HG03159 (cell line): Measurements from ENCODE around the gene DUSP2.

ENCODE experiments used
- ATAC-seq: cut with Tn5 transposase; IDR thresholded peaks from one replicate; pipeline ENCODE4 v1.9.1; 2021; ENCODE audit warnings: mild to moderate bottlenecking, moderate library complexity; ENCODE audit not compliant: unreplicated experiment

Gene DUSP2

DNA sequence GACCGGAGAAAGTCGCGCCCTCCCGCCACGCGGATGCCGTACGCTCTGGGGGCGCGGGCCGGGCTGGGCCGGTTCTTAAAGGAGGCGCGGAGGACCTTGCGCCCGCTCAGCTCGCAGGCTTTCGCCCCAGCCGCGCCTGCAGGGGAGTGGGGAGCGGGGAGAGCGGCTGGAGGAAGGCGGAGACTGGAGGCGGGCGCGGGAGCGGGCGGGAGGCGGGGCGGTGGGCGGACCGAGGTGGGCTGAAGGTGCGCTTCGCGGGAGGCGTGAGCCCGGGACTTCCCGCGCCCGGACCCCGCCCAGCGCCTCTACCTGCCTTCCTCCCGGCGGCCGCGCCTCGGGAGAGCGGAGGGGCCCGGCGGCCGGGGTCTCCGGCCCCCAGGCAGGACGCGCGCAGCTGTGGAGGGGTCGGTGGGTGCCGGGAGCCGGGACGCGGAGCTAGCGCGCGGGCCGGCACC is 28.8 kb downstream of the DUSP2 start, which contains the start of gene ADRA2B:
TSS of gene ADRA2B (minus strand) at position 148 of the 455 bp plus-strand sequence. CDS start 422 bp downstream, outside the sequence.
- ATAC-seq, result peak; percentile 42

DNA sequence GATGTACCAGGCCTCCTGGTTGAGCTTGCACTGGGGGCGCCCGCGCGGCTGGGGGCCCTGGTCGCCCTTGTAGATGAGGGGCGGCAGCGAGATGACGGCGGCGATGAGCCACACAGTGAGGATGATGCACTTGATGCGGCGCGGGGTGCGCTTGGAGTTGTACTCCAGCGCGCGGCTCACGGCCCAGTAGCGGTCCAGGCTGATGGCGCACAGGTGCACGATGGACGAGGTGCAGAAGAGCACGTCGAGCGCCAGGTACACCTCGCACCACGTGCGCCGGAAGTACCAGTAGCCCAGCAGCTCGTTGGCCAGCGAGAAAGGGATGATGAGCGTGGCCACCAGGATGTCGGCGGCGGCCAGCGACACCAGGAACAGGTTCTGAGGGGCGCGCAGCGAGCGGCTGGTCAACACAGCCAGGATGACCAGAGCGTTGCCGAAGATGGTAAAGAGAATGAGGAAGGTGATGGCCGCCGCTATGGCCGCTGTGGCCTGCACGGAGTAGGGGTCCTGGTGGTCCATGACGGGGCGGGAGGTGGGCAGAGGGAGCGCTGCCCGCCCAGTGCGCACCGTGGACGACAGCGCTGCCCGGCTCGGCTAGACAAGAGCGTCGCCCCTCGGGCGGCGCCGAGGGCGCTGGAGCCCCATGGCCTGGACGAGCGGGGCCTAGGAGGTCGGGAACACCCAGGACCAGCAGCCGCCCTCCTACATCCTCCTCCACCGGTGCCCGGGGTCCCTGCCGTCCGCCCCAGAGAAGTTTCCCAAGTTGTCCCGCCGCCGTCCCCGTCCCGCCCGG is 29.4 kb downstream of the DUSP2 start:
- no peak for ATAC-seq

DNA sequence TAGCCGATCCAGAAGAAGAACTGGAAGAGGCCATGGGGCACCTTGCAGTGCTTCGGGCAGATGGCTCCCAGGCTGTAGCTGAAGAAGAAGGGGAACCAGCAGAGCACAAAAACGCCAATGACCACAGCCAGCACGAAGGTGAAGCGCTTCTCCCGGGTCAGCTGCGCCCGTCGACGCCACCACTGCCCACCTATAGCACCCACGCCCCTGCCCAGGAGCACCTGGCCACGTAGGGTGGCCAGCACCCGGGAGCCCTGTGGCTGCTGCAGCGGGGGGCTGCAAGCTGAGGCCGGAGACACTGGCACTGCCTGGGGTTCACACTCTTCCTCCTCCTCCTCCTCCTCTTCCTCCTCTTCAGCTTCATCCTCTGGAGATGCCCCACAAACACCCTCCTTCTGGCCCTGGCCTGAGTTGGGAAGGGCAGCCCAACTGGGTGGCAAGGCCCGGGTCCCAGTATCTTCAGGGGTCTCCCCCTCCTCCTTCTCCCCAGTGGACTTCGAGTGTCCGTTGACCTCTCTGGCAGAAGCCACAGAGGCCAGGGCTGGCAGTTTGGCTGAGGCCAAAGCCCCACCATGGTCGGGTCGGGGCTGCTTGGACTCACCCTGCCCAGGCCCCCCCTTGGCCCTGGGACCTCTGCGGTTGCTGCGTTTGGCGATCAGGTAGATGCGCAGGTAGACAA is 30.2 kb downstream of the DUSP2 start:
- no peak for ATAC-seq

DNA sequence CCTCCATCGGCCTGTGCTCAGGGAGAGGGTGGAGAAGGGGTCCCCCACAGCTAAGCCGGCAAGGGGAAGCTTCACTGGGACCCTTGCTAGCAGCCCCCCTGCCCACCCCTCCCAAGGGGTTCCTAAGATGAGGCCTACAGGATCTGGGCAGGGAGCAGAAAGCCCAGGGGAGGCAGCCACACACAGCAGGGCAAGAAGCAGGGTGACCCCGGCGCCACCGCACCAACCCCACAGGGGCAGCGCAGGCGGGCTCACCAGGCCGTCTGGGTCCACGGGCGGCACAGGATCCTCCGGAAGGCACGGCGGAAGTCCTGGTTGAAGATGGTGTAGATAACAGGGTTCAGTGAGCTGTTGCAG is 30.7 kb downstream of the DUSP2 start:
- no peak for ATAC-seq

DNA sequence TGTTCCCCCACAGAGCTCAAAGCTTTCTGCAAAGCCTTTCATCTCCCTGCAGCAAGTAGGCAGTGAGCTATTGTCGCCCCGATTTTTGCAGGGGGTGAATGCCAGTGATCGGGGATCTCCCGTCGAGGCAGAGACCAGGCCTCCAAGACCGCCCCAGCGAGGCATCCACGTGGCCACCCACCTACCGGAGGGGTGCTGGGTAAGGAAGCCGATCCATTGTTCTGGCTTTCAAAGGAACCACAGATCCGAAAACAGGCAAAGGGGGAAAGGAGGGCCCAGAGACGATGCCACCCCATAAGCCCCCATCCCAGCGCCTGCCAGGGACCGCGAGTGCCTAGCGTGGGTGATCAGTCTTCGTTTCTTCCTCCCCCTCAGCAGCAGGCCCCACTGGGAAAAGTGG is 31.3 kb downstream of the DUSP2 start:
- ATAC-seq, result no peak

DNA sequence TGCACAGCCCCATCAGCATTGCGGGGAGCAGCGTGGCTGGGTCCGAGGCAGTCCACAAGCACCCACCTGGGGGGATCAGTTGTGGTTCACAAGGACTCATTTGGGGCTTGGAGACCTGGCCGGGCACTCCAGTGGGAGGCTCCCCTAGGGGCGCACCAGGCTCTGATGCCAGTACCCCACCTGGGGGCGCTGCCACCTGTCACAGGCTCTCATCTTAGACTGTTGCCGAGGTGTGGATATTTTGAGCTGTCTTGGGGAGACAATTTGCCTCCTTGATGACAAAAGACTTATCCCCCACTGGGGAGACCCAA is 31.9 kb downstream of the DUSP2 start:
- no peak for ATAC-seq

DNA sequence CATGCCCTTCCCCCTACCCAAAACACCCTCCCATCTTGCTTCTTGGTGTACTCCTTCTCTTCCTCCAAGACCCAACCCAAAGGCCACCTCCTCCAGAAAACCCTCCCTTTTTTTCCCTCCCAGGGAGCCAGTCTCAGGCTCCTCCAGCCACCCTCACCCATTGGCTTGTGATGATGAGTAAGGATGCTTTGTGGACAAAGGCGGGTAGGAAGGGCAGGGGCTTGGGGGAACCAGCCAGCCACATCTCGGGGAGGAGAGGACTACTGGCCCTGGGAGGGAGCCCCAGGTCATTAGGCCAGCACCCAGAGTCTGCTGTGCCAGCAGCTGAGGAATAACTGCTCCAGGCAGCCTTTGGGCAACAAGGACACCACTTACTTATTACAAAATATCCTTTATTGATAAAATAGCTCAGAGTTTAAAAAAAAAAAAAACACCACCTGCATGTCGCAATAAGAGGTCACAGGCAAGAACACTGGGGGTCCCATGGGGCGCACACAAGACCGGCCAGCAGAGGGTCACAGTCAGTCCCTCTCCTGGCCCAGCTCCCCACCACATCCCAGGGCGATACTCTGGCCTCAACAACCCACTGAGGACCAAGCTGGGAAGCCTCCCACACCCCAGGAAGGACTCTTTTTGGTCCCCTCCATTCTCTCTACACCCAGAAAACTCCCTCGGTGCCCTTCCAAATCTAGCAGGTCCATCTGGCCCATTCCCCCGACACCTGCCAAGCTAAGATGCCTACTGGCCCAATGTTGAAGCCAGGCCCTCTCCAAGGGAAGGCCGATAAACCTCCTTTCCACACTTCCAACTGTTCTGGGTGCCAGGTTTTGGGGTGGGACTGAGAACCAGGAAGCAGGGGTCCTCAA is 32.5 kb downstream of the DUSP2 start:
- no peak for ATAC-seq

DNA sequence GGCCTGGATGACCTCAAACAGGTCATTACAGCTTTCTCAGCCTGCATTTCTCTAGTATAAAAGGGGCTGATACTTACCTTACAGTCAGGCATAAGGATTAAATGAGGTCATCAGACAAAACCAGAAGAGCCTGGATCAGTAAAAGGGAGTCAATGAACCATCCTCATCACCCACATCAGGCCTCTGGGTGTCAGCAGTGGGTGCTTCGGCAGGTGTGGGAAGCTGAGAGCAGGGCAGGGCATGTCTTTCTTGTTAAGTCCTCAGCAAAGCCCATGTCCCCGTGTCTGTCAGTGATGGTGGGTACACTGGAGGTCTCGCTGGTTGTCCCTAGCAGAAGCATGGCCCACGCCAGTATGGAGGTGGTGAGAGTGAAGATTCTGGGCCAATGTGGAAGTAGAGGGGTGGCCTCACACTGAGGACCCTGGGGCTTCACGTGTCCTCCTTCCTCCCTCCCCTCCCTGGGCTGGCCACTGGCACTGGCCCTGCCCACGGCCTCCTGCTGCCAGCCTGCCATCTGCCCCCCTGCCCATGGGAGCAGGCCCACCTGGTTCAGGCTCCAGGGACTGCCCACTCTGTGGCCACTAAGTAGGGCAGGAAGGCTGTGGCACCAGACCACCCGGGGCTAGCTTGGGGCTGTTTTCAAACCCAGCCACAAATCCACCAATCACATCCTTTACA is 33.3 kb downstream of the DUSP2 start:
- ATAC-seq, result no peak

DNA sequence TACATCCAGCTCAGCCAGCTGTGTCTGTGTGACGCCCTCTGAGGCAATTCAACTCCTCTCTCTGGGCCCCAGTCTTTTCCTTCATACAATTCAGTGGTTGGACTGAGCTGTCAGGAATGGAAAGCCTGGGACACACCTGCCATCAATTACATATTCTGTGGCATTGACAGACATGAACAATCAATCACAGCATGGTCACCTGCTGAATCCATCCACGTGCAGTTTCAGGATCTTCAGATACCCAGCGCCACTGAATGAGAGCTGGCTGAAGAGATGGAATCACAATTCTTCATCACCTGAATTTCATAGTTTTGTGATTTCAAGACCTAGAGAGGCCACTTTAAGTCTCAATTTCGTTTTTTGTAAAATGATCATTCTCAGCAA is 34.0 kb downstream of the DUSP2 start:
- no peak for ATAC-seq

DNA sequence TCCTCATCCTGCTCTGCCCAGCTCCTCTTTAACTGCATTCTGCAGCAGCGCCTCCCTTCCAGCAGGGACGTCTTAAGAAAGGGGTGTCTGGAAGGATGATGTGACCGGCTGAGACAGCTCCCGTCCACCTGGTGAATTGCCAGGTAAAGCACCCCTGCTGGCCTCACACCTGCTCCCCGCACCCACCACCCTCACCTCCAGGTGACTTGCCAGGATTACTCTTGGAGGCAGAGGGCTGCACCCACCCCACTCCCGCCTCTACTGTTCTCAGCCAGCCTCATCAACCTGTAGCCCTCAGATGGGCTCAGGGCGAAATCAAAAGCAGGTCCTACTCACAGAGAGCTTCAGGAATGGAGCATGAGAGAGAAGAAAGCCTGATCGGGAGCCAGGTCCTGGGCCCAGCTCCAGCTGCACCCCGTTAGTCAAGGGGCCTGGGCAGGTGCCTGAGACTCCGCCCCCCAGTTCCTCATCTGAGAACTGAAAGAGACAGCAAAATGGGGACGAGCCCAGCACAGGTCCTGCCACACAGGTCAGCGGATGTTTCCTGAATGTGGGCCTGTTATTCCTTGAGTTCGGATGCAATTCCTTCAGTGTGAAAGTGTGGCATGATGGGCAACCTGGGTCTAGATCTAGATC is 34.5 kb downstream of the DUSP2 start:
- ATAC-seq, result no peak

DNA sequence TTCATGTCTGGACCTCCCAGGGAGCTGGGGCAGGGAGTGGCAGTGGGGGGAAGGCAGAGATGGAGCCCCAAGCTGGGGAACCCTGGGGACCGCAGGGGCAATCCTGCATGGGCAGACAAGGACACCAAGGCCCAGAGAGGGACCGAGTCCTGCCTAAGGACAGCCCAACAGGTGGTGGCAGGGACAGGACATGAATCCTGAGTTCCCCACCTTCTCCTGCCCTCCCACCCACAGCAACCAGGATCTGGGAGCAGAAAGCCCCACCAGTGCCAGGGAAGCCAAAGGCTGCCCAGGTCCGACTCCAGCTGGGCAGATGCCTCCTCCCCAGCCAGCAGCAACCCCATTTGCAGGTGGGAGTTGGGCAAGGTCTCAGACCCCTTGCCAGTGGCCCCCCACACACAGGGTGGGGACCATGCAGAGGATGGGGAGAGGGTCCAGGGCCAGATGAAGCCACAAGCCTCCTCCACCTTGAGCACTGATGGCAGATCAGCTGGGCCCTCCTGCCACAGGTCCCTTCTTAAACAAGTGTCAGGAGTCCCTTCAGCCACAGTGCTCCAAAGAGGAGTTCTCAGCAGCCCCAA is 35.2 kb downstream of the DUSP2 start:
- no peak for ATAC-seq

DNA sequence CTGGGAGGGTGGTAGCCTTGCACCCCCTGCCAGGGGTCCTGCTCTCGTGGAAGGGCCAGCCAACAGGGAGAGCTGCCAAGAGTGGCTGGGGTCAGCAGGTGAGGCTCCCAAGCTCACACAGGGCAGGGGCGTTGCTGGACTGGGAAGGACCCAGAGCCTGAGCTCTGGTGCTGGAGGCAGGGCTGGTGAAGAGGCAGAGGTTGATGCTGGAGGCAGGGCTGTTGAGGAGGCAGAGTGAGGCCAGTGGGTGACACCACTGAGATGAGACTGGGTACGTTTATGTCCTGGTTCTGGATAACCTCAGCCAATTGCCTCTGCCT is 35.9 kb downstream of the DUSP2 start:
- ATAC-seq, result no peak

DNA sequence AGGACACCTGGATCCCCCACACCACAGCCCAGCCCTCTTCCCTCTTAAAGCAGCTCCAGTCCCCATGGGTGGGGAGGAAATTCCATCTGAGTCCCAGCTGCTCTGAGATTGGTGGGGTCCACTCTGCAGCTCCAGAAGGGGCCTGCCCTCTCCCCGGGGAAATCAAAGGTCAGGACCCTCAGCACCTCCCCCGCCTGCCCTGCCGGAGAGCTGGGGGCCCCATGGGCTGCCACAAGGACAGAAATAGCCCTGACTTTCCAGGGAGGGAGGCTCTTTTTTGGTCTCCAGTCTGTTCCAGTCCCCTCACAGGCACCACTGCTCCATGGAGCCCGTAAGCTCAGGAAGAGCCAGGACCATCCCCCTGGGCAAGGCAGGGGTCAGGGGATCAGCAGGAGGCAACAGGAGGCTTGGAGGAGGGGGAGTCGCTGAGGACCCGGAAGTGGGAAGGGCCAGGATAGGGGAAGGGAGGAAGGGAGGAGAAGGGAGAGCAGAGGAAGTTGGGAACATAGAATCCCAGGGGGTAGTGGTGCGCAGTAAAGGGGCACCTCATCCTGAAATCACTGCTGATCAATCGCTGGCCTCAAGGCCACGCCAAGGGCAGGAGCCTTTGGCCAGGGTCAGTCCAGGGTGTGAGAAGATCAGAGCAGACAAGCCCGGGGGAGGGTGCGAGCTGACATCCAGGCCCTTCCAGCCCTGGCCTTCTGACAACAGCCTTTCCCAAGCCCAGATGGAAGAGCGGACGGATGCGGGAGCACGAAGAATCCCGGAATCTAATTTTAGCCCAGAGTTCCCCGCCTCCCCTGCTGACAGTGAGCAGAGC is 36.5 kb downstream of the DUSP2 start:
- no peak for ATAC-seq

DNA sequence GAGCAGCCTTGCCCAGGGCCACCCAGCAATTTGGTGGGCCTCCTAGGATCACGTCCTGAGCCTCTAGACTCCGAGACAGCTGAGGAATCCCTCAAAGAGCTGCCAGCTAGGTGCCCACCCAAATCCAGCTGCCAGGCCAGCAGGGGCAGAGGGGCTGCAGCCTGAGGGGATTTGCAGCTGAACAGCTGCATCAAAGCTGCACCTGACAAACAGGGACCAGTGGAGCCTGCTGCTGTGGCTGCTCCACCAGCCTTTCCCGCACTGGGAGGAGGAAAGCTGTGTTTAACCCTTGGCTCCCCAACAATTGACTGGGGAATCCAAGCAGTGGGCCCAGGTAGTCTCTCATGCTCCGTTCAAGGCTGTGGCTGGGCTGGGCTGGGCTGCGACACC is 37.1 kb downstream of the DUSP2 start:
- ATAC-seq, result no peak

DNA sequence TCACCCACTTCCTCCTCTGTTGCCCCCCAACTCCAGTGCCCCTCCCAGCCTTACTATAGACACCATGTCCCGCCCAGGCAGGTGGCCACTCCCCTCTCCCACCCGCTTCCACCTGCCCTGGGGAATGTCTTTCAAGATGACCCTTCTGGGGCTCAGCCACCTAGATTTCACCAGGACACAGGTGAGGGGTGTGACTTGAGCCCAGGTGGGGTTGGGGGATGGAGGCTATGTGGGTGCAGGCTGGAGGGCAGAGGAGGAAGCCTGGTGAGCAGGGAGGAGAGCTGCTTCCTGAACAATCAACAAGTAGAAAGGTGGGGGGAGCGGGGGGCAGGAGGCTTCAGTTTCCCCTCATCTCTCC is 37.6 kb downstream of the DUSP2 start:
- no peak for ATAC-seq

DNA sequence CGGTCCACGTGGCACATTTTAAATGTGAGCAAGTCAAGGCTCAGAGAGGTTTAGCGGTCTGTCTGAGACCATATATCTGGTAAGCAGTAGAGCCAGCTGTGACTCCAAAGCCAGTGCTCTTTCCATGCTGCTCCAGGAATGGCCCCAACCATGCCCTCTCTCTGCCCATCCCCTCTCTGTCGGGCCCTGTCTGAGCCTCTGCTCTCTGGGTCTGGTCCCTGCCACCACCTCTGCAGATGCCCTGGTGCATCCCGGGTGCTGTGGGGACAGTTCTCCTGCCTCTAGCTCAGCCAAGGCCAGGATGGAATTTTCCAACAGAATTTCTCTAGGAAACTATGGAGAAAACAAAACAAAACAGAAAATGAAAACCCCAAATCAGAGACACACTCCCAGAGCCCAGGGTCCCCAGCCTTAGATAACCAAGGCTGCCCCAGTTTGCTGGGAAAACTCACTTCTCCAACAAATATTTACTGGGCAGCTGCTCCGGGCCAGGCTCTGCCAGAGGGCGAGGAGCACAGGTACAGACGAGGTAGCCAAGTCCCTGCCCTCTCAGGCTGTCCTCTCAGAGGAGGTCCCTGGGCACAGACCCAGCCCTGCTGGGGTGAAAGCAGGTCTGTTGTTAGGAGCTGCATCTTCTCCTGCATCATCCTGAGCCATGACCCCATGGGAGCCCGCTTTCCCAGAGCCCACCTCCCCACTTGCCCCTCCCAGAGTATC is 38.1 kb downstream of the DUSP2 start:
- no peak for ATAC-seq

DNA sequence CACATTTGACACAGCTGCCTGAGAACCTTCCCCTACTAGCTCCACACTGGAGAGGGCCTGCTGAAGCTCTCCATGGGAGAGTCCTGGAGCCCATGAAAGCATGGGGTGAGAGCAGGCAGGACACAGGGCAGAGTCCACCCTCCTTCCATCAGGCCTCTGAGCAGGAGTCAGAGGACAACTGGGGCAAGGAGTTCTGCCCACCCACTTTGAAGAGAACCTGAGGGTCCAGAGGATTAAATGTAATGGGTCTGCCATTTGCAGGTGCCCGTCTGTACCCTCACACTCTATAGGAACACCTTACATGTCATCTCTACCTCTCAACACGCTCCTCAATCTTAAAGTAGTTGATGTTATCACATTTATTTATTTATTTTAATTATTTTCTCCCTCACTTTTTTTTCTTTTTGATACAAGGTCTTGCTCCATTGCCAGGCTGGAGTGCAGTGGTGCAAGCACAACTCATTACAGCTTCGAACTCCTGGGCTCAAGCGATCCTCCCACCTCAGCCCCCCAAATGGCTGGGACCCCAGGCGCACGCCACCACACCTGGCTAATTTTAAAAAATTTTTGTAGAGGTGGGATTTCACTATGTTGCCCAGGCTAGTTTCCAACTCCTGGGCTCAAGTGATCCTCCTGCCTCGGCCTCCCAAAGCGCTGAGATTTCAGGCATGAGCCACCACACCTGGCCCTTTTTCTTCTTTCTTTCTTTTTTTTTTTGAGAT is 39.1 kb downstream of the DUSP2 start:
- ATAC-seq, result no peak

DNA sequence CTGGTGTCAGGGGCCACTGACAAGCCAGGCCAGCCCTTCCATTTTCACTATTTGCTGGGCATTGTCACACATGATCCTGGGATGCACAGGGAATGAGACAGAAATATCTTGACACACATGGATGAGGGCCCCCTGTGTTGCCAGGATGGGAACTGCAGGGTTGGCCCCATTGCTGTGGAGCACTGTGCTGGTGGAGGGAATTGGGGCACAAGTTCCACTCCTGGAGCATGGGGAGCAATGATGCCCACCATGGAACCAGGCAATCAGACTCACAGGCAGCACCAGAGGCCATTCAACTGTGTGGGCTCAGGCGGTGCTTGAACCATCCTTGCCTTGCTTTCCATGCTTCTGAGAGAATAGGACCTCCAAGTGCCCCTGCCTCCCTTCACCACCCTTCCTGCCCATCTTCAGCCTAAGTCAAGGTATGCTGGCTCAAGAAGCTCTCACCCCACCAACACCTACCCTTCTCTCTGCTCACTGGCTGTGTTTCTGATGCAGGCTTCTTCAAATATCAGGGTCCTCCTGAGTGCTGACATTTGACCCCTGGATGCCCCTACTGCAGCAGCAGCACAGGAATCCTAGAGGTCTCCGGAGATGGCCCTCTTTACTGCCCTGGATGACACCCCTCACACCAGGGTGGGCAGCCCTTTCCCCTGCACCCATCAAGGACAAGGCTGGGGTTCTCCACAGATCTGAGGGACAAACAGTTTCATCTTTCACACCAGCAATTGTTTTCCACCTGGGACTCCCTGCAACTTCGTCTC is 39.9 kb downstream of the DUSP2 start:
- no peak for ATAC-seq
